GM21737 (cell line): Measurements from ENCODE around the gene PTBP3.
A peak's percentile ranks its signal among the peaks of the same experiment; 100 is the strongest.
"Not testable (repeated sequence)": the region's sequence is repeated elsewhere in the genome, so short reads cannot be mapped to it uniquely, and the experiment has no call there.

Source experiments
- ATAC-seq: cut with Tn5 transposase; IDR thresholded peaks from one replicate; pipeline ENCODE4 v1.9.1; 2021; ENCODE audit warnings: mild to moderate bottlenecking, moderate library complexity; ENCODE audit not compliant: unreplicated experiment

PTBP3 gene

DNA sequence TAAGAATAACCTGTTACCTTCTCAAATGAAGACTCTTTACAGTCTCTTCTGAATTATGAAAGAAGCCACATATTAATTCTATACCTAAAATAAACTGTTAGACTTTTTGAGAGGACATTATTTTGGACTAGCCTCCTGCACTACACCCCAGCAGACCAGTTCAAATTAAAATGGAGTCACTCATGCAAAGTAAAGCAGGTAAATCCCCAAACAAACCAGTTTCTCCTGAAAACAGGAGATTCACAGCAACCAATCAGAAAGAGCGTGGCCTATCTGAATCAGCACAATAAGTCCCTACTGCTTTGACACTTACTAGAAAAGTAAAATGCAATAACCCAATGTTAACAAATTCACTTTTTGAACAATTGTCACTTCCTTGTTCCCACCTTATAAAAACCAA lies 58.8 kb downstream of the PTBP3 start:
- ATAC-seq = no peak

DNA sequence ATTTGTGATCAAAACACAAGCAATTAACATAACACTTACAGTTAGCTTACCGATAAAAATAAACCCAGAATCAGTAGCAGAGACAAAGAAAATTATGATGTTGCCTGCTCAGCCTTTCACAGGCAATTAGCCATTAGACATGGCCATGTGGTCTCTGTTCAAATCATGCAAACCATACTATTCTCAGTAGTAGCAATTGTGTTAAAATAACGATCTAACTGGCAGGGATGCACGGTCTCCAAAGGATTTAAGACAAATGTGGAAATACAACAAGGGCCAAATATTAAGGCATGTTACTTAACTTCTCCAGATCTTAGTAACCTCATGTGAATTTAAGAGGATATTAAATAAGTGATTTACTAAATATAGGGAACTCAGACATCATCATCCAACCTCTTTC lies 59.5 kb downstream of the PTBP3 start:
- no peak for ATAC-seq

DNA sequence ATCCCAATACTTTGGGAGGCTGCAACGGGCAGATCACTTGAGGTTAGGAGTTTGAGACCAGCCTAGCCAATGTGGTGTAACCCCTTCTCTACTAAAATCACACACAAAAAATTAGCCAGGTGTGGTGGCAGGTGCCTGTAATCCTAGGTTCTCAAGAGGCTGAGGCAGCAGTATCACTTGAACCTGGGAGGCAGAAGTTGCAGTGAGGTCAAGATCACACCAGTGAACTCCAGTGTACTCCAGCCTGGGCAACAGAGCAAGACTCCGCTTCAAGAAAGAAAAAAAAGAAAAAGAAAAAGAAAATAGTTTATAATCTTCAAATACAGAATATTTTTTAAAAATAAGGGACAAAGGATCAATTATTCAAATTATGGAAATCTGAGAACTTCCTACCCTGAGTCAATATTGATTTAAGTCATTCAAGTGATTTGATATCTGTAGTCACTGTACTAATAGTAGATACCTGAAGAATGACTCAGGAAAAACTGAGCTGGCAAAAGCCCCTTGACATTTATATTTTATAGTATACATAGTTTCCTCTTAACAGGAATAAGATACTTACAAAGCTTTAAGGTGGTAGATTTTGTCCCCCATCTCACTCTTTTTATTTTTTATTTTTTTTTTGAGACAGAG lies 61.8 kb downstream of the PTBP3 start:
- ATAC-seq = no peak

DNA sequence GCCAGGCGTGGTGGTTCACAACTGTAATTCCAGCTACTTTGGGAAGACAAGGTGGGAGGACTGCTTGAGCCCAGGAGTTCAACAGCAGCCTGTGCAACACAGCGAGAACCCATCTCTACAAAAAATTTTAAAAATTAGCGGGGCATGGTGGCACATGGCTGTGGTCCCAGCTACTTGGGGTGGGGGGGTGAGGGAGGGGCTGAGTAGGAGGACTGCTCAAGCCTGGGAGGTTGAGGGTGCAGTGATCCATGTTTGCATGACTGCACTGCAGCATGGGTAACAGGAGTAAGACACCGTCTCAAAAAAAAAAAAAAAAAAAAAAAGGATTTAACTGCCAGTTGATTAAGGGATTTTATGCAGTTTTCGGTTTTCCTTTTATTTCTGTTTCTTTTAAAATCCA lies 65.0 kb downstream of the PTBP3 start:
- no peak for ATAC-seq

DNA sequence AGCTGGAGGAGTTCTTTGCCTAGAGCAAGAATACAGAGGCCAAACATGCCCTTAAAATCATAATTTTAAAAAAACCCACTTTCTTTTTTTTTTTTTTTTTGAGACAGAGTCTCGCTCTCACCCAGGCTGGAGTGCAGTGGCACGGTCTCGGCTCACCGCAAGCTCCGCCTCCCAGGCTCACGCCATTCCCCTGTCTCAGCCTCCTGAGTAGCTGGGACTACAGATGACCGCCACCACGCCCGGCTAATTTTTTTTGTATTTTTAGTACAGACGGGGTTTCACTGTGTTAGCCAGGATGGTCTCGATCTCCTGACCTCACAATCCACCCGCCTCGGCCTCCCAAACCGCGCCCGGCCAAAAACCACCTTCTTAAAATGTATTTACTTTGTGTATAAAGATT lies 66.3 kb downstream of the PTBP3 start:
- ATAC-seq = not testable (repeated sequence)

DNA sequence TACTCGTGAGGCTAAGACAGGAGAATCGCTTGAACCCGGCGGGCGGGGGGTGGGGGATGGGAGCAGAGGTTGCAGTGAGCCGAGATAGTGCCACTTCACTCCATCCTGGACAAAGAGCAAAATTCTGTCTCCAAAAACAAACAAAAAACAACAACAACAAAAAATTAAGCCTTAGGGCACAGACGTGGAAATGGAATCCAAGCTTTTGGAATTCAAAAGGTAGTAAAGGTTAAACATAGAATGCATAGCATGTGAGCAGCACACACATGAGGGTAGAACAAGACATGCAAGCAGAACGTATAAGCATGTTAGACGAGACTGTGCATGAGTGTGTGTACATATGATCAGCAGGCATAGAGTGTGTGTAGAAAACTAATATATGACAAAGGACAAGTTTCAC lies 68.0 kb downstream of the PTBP3 start:
- no peak for ATAC-seq

DNA sequence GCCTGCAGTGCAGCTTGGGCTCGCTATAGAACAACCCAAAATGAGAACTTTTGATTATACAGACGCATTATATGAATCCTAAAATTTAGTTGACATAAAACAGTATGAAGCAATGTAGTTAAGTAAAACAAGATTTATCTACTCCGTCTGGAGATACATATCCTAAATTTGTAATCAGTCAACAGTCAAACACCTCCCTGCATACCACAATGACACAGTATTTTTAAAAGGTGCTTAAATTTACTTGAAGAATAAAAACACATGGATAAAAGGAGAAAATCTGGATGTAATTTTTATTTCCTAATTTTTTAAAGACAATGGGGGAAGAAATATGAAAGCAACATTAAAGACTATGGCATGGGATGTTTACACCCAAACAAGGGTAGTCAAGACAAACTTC lies 70.8 kb downstream of the PTBP3 start:
- ATAC-seq = no peak

DNA sequence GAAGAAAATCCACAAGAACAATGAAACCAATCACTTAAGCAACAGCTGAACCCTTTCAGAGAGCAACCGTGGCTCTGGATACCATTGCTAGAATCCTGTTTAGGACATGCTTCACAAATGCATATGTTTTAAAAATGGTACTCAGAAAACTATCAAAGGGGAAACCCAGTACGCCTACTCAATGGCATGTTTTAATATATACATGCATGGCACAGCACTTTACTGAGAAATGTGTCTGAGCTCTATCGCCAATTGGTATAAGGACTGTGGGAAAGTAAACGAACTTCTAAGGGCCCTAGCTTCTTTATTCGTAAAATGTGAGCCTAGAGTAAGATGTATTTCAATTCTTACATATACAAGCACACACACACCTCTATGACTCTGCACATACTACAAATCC lies 72.3 kb downstream of the PTBP3 start:
- ATAC-seq = no peak

DNA sequence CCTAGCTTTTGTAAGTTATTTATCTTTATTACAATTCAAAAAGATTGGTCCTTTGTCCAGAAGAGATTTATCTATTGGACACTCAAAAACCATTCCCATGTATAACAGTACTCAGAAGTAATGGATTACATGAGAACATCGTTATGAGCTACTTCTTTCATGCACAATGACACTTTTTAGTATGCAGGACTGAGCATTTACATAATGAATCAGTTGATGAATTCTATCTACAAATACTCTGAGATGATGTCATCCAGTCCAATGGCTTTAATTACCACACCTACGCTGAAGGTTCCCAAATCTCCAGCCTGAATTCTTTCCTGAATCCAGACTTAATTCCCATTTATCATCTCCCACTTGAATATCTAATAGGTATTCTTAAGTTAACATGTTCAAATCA lies 75.3 kb downstream of the PTBP3 start:
- no peak for ATAC-seq

DNA sequence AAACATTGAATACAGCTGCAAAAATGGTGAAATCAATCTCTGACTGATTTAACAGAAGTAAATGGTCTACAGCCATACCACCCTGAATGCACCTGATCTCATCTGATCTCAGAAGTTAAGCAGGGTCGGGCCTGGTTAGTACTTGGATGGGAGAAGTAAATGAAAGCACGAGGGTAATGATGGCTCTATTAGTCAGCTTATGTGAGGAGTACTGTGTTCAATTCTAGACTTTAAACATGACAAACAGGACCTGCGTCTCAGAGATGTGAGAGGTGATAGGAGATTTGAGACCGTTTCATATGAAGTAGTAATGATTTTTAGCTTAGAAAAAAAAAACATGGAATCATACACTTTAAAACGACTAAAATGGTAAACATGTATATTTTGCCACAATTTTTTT lies 81.2 kb downstream of the PTBP3 start:
- no peak for ATAC-seq

DNA sequence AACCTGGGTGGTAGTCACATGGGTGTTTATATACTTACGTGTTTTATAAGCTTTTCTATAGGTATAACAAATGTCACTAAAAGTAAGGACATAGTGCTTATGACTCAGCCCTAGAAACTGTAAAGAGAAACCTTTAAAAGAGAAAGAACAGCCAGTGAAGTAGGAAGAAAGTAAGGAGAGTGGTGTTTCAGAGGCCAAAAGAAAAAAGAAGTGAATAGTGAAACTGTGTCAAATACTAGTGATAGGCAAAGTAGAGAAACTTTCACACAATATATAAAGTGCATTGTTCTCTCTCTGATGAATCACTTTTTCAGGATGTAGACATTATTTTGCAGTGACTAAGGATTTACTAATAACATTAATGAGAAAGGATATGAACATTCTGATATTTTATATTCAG lies 84.1 kb downstream of the PTBP3 start:
- ATAC-seq = peak; percentile 86

DNA sequence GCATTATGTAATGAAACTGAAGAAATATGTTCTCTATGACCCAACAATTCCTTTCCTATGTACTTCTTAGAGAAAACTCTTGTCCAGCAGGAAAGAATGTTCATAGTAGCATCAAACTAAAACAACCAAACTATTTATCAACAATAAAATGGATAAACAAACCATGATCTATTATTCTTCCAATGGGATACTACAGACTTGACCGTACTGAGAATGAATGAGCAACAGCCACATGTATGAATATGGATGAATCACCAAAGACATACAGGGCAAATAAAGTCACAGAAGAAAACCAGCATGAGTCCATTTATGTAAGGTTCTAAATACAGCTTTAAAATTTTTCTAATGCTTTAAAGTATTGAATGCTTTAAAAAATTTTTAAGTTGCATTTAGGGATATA lies 84.7 kb downstream of the PTBP3 start:
- ATAC-seq = no peak

DNA sequence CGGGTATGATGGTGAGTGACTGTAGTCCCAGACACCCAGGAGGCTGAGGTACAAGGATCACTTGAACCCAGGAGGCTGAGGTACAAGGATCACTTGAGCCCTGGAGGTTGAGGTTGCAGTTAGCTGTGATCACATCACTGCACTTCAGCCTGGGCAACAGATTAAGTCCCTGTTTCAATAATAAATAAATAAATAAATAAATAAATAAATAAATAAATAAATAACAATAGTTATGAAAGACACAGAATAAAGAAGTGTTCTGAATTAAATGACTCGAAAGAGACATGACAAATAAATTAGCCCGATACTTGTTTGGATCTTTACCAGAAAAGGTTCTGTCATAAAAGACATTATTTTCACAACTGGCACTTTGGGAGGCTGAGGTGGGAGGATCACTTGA lies 86.3 kb downstream of the PTBP3 start:
- ATAC-seq = no peak

DNA sequence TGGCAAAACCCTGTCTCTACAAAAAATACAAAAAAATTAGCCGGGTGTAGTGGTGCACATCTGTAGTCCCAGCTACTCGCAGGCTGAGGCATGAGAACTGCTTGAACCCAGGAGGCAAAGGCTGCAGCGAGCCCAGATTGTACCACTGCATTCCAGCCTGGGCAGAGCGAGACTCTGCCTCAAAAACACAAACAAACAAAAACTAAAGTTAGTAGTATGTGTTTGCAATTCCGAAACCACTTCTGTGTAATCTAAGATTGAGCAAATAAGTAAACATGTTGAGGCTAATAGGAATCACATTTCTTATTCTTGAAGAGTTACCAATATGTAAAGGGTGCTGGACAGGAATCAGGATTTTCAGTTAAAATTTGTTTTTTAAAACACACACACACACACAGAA lies 88.3 kb downstream of the PTBP3 start:
- no peak for ATAC-seq

DNA sequence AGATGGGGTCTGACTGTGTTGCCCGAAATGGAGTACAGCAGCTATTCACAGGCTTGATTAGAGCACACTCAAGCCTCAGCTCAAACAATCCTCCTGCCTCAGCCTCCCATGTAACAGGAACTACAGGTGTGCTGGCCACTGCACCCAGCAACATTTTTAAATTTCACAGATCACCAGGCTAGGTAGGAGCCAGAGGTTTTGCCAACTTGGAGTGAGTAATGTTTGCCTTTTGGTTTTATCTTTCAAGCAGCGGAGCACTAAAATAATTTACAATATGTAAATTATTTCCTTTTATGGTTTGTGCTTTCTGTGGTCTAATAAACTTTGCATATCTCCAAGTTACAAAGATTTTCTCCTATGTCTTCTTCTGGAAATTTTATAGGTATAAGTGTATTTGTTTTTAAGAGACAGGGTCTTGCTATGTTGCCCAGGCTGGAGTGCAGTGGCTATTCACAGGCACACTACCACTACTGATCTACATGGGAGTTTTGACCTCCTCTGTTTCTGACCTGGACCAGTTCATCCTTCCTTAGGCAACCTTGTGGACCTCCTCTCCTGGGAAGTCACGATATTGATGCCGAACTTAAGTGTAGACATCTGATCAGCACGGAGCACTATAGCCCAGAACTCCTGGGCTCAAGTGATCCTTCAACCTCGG lies 91.1 kb downstream of the PTBP3 start:
- ATAC-seq = no peak

DNA sequence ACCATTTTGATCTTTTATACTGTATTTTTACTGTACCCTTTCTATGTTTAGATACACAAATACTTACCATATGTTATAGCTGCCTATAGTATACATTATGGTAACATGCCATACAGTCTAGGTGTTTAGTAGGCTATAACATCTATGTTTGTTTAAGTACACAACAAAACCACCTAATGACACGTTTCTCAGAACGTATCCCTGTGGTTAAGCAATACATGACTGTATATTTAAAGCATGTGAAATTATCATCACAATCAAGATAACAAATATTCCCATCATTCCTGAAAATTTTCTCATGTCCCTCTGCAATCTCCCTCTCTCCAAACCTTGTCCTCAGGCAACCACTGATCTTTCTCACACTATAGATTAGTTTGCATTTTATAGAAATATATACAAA lies 91.9 kb downstream of the PTBP3 start:
- no peak for ATAC-seq

DNA sequence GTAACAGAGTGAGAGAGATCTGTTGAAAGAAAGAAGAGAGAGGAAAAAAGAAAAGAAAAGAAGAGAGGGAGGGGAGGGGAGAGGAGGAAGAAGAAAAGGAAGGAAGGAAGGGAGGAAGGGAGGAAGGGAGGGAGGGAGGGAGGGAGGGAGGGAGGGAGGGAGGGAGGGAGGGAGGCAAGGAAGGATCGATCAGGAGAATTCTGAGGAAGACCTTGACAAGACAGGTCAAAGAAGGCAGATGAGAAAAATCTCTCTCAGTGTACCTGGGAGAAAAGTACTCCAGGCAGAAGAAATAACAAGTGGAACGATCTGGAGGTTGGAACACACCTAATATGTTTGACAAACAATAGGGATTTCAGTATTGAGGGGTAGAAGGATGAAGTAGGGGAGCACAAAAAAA lies 93.7 kb downstream of the PTBP3 start:
- ATAC-seq = no peak

DNA sequence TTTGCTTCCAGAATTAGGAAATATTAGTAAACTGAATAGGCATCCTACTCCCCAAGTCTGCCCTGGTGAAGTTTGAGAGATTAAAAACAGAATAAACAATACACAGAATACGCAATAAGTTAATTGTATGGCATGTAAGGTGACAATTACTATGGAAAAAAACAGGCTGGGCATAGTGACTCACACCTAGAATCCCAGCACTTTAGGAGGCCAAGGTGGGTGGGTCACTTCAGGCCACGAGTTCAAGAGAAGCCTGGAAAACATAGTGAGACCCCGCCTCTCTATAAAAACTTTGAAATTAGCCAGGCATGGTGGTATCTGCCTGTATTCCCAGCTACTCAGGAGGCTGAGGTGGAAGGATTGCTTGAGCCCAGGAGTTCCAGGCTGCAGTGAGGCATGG lies 94.1 kb downstream of the PTBP3 start:
- ATAC-seq = no peak

DNA sequence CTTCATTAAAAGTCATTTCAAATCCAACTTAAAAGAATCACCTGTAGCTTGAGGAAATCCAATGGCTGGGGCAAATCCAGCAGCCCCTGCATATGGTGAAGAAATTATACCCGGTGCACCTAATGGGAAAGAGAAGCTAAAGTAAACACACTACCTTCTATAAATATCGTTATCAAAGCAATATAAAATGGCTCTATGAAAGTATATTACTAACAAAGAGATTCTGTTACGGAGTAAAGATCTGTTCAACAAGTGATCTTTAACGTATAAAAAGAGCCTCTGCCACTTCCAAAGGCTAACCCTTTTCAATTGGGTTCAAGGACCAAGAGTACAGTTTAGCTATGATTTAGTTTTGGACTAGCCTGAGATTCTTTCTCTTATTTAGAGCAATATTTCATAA lies 98.6 kb downstream of the PTBP3 start:
- ATAC-seq = no peak

DNA sequence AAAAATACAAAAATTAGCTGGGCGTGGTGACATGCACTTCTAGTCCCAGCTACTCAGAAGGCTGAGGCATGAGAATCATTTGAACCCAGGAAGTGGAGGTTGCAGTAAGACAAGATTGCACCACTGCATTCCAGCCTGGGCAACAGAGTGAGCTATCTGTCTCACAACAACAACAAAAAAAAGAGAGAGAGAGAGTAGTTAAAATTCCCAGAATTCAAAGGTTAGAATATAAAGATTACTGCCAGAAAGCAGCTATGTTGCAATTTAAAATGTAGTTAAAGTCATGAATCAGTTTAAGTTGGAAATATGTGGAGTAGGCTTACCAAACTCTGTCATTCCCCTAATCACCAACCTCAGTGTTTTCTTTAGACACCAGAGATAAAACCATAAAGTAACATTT lies 99.7 kb downstream of the PTBP3 start:
- ATAC-seq = no peak

DNA sequence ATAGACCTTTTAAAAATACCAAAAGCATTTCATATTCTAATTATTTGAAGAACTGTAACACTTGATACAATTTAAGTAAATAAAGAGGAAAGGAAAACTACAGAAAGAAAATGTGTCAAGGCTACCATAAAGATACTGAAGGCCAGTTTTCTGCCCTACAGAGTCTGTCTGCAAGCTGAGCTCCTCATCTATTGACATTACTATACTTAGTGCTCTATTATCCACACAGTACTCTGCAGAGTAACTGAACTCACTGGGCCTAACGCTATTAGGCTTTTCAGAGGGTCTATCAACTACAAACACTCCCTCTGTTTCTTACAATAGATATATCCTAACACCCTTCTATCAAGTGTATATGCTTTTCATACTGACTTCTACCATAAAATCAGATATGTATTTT lies 101.2 kb downstream of the PTBP3 start:
- no peak for ATAC-seq

DNA sequence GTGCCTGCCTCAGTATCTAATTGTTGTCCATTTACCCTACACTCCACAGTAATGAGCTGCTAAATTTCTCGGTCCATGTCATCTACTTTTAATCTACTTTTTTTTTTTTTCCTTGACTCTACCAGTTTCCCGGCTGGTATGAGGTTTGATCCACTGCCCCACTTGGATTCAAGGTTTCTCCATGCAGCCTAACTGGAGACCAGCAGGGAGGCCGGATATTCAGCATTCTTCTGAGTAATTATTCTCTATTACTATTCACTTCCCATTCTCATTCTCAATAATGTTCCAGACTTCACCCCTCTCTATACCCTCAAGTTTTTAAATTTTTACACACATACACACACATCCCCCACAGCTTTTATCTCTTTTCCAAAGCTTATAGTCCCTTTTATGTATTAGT lies 107.3 kb downstream of the PTBP3 start:
- no peak for ATAC-seq
